Natural killer cell (primary cell): ENCODE measurements around the gene KCNK6. TPM values are rescaled to one million over a fixed set of nuclear protein-coding genes. Genes with fewer than 3 reads are reported as not detected.

ENCODE experiments used
- ATAC-seq, 3 donors: fragments of 150-1000 bp in 2 of 3; fragments of 200-7000 bp in 1 of 3; cut with Tn5 transposase; 1 replicate in 1 of 3; 2 replicates in 2 of 3; pipeline ENCODE4 v1.10.0; 2021; ENCODE audit warnings: mild to moderate bottlenecking in 2 of 3, moderate library complexity in 2 of 3
- DNase-seq, 2 donors: peaks; one replicate each; pipeline versions ENCODE4 v3.0.0 to v3.0.0-alpha.2; 2013 to 2021; ENCODE audit warnings: mixed read lengths in 1 of 2
- H3K27ac ChIP-seq: one replicate; pipeline ENCODE4 v1.5.1; 2013; ENCODE audit warnings: mild to moderate bottlenecking, low read length
- H3K27me3 ChIP-seq: one replicate; pipeline ENCODE4 v1.6.1; 2013; ENCODE audit warnings: low read length; ENCODE audit not compliant: control insufficient read depth, insufficient read depth
- H3K36me3 ChIP-seq: one replicate; pipeline ENCODE4 v1.6.1; 2013; ENCODE audit warnings: low read length; ENCODE audit not compliant: control insufficient read depth, insufficient read depth
- H3K4me1 ChIP-seq: one replicate; pipeline ENCODE4 v1.6.1; 2013; ENCODE audit warnings: low read length; ENCODE audit not compliant: control insufficient read depth, insufficient read depth
- H3K4me3 ChIP-seq: one replicate; pipeline ENCODE4 v1.5.1; 2013; ENCODE audit warnings: low read length
- H3K9me3 ChIP-seq: one replicate; pipeline ENCODE4 v1.6.1; 2013; ENCODE audit warnings: low read length; ENCODE audit not compliant: control insufficient read depth, insufficient read depth
- H3K27ac Mint-ChIP-seq, 2 donors: one replicate each; pipeline ENCODE4 v1.8.0; 2022; ENCODE audit warnings: mild to moderate bottlenecking in 2 of 2, mixed read lengths in 2 of 2, moderate library complexity in 1 of 2
- H3K27me3 Mint-ChIP-seq, 2 donors: one replicate each; pipeline ENCODE4 v1.8.0; 2022; ENCODE audit warnings: low read depth in 2 of 2, mixed read lengths in 2 of 2
- H3K36me3 Mint-ChIP-seq: one replicate; pipeline ENCODE4 v1.8.0; 2022; ENCODE audit warnings: mixed read lengths
- H3K4me1 Mint-ChIP-seq, 2 donors: one replicate each; pipeline ENCODE4 v1.8.0; 2022; ENCODE audit warnings: mixed read lengths in 2 of 2
- H3K4me3 Mint-ChIP-seq: one replicate; pipeline ENCODE4 v1.8.0; 2022; ENCODE audit warnings: mild to moderate bottlenecking, moderate library complexity, mixed read lengths
- H3K9me3 Mint-ChIP-seq, 2 donors: one replicate each; pipeline ENCODE4 v1.8.0; 2022; ENCODE audit warnings: mixed read lengths in 2 of 2
- WGBS: methylation state at CpG from one replicate; pipeline ENCODE4 v1.1.7; 2013; ENCODE audit warnings: missing lambda C conversion rate; ENCODE audit not compliant: insufficient coverage; 5-methylcytosine and 5-hydroxymethylcytosine counted together
- intact Hi-C: fragments of 100-400 bp; cut with micrococcal nuclease; formaldehyde crosslinking; loops from one replicate; pipeline ENCODE4 v1.14.2; 2022
- total RNA-seq, 4 donors: library from RNA; stranded (reverse); fragments of 120-200 nt in 1 of 4; gene quantifications; one replicate each; pipeline versions ENCODE4 v1.2.3 to v1.2.4, GENCODE V29; 2013 to 2022
- TF ChIP-seq, protein P1 (sequence below): fragments of 200-600 bp; IDR thresholded peaks from one replicate; pipeline ENCODE4 v1.8.0; 2022; ENCODE audit warnings: antibody characterized with exemption

Gene KCNK6
- 1 to 10 TPM; 2.1 to 6.2 (median 2.5) TPM for total RNA-seq
- total RNA-seq (2013) = 4.4 TPM

DNA sequence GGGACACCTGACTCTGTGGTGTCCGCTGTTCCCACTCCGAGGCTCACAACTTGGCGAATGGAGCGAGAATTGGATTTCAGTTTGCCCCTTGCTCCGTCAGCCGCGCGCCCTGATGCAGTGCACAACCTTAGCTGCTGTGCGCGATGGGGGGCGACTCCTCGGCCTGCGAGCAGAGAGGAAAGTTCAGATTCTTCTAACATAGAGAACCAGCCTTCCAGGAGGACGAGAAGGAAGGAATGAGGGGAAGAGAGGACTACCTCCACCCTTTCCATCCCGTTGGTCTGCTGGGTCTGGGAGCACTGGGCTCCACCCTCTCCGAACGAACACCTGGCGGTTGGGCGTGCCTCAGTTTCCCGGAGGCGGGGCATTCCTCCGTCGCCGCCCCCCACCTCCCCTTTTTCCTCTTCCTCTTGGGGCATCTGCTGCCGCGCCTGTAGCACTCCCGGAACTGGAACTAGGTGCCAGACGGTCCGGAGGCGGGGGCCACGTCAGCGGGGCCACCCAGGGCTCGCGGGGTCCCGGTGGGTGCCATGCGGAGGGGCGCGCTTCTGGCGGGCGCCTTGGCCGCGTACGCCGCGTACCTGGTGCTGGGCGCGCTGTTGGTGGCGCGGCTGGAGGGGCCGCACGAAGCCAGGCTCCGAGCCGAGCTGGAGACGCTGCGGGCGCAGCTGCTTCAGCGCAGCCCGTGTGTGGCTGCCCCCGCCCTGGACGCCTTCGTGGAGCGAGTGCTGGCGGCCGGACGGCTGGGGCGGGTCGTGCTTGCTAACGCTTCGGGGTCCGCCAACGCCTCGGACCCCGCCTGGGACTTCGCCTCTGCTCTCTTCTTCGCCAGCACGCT is at the start of gene KCNK6:
TSS of gene KCNK6 (plus strand) at position 425 of the 838 bp plus-strand sequence. CDS start at position 531, 106 bp downstream.
- no peaks in the 10 kb centered on the region for H3K36me3 Mint-ChIP-seq
- WGBS = 6% methylated on average over 73 of the region's 76 CpGs
- TF ChIP-seq, protein P1, sequence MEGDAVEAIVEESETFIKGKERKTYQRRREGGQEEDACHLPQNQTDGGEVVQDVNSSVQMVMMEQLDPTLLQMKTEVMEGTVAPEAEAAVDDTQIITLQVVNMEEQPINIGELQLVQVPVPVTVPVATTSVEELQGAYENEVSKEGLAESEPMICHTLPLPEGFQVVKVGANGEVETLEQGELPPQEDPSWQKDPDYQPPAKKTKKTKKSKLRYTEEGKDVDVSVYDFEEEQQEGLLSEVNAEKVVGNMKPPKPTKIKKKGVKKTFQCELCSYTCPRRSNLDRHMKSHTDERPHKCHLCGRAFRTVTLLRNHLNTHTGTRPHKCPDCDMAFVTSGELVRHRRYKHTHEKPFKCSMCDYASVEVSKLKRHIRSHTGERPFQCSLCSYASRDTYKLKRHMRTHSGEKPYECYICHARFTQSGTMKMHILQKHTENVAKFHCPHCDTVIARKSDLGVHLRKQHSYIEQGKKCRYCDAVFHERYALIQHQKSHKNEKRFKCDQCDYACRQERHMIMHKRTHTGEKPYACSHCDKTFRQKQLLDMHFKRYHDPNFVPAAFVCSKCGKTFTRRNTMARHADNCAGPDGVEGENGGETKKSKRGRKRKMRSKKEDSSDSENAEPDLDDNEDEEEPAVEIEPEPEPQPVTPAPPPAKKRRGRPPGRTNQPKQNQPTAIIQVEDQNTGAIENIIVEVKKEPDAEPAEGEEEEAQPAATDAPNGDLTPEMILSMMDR = no peak
- Histone ChIP-seq H3K4me1 (peaks cover 55% of the 10 kb centered on the region), H3K9me3 (no peaks in the 10 kb centered on the region), H3K36me3 (no peaks in the 10 kb centered on the region), H3K27me3 (no peaks in the 10 kb centered on the region), H3K27ac (no peak within 1 kb of the TSS), H3K4me3 (peak within 1 kb of the TSS; percentile 47)
- H3K27me3 Mint-ChIP-seq = peaks cover 0 to 22% of the 10 kb centered on the region in 2 donors
- peaks cover 15 to 25% of the 10 kb centered on the region in 2 donors for H3K4me1 Mint-ChIP-seq
- peak within 1 kb of the TSS; percentile 81 for H3K4me3 Mint-ChIP-seq
- ATAC-seq (no peak), DNase-seq (peak; percentile 30 to 62)
- H3K9me3 Mint-ChIP-seq = no peaks in the 10 kb centered on the region
- peak within 1 kb of the TSS in 1 of 2 donors; percentile 68 for H3K27ac Mint-ChIP-seq
- intact Hi-C loops = loop anchor here (5.0 to 10.0 kb wide), 2 partner anchors 412 to 1105 kb away; partner anchors contain the start of genes SIPA1L3, WDR87, ZNF383 and ZNF585B

DNA sequence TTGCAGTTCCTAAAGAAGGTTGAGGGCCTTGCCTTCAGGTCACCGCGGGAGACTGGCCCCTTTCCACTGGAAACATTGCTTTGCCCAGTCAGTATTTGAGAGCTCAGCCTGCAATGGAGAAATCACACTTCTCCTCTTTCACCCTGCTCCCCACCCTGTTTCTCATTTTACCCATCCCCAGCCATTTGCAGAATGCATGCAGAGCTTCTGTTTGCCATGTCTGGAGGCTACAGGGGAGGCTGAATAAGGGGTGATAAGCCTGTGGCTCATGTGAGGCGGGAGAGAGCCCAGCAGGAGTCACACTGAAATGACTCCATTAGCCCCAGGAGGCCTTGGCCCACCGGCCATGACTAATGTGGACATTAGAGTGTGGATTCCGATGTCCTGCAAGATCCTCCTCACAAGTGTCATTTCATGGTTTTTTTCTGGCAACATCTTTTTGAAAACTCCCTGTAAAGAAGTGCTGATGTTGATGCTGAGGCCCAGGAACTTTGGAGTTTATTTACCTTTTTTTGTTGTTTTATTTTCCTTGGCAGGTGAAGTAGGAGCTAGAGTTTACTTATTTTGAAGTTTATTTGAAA is 49.0 kb upstream of the KCNK6 start:
- H3K36me3 ChIP-seq = no peaks in the 10 kb centered on the region
- H3K27me3 ChIP-seq = no peaks in the 10 kb centered on the region
- WGBS = 94% methylated on average over 5 of the region's 5 CpGs
- DNase-seq = no peak
- Mint-ChIP-seq H3K36me3 (no peaks in the 10 kb centered on the region), H3K9me3 (no peaks in the 10 kb centered on the region), H3K27me3 (peaks cover 6 to 14% of the 10 kb centered on the region in 2 donors), H3K4me3 (no peak overlapping the region), H3K27ac (no peak overlapping the region), H3K4me1 (no peaks in the 10 kb centered on the region)
- H3K27ac ChIP-seq = no peak overlapping the region
- no peak for ATAC-seq
- H3K4me1 ChIP-seq = no peaks in the 10 kb centered on the region
- intact Hi-C loops = no loop called here
- no peaks in the 10 kb centered on the region for H3K9me3 ChIP-seq
- TF ChIP-seq, protein P1 = no peak
- no peak overlapping the region for H3K4me3 ChIP-seq

DNA sequence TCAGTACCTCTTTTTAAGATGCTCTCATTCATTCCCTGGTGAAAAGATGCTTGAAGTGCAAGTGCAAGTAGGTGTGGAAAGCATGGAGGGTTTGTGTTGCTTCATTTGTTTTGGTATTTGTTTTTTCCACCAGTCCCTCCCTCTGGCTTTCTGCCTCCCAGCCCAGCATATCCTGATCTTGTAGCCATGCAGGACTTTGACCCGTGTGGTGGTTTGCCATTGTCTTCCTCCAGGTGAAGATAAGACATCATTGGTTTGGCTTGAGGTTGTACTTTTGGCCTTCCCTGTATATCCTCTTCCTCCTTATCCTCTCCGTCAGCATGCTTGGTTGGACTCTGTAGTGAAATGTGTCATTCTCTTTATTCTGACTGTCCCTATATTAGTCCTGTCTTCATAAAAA is 46.1 kb upstream of the KCNK6 start:
- H3K36me3 ChIP-seq = no peaks in the 10 kb centered on the region
- 100% methylated on average over 1 of the region's 2 CpGs for WGBS

More for the DNA sequence above, 46.1 kb upstream of the KCNK6 start:
- no peak overlapping the region for H3K27ac ChIP-seq
- intact Hi-C loops = no loop called here
- H3K27me3 Mint-ChIP-seq = no peaks in the 10 kb centered on the region
- TF ChIP-seq, protein P1 = no peak
- no peaks in the 10 kb centered on the region for H3K4me1 ChIP-seq
- H3K36me3 Mint-ChIP-seq = no peaks in the 10 kb centered on the region
- H3K9me3 ChIP-seq = no peaks in the 10 kb centered on the region
- H3K4me3 ChIP-seq = no peak overlapping the region
- H3K4me3 Mint-ChIP-seq = no peak overlapping the region
- H3K4me1 Mint-ChIP-seq = no peaks in the 10 kb centered on the region
- DNase-seq = no peak
- no peak overlapping the region for H3K27ac Mint-ChIP-seq
- H3K9me3 Mint-ChIP-seq = no peaks in the 10 kb centered on the region
- no peak for ATAC-seq
- H3K27me3 ChIP-seq = no peaks in the 10 kb centered on the region
